ENCODE measurements around the gene TIAM2. TPM values are rescaled to one million over a fixed set of nuclear protein-coding genes. Genes with fewer than 3 reads are reported as not detected.
"Not testable (repeated sequence)": the region's sequence is repeated elsewhere in the genome, so short reads cannot be mapped to it uniquely, and the experiment has no call there.

Gene TIAM2
- total RNA-seq, 1 experiment from 2014 or later, result 8.3 TPM

DNA sequence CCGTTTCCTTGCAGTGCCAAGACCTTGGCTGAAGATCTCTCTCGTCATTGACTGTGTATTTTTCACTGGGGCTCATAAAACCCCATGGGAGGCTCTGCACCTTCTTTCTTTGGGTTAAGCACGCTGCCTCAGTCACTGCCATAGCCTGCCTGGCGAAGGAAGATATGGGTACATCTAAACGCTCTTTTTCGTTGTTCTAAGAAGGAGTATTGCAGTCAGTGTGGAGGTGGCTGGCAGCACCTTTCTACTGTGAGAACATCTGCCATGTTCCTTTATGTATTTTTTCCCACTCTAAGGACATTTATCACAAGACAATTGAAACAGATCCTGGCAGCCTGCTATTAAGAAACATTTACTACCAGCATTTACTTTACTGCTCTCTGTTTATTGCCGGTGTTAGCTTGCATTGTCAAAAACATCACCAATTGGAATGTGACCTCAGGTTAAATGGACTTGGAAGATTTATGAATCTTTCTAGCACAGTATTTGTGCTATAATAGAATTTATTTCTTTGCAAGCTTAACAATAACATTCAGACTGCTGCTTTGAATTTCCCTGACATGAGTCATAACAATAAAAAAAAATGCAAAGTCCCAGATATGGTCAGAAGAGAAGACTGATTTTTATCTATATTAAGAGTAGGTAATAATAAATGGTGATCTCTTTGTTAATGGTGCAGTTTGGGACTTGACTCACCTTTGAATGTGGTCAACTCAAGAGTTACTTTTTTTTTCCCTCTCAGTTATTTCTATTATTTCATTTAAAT, 206.5 kb downstream of the TIAM2 start:
- no peak for DNase-seq (ENCODE audit: low spot score)
- in situ Hi-C loops (cut with HindIII; ENCODE audit: low sequenced_read_pairs), result no loop called here

DNA sequence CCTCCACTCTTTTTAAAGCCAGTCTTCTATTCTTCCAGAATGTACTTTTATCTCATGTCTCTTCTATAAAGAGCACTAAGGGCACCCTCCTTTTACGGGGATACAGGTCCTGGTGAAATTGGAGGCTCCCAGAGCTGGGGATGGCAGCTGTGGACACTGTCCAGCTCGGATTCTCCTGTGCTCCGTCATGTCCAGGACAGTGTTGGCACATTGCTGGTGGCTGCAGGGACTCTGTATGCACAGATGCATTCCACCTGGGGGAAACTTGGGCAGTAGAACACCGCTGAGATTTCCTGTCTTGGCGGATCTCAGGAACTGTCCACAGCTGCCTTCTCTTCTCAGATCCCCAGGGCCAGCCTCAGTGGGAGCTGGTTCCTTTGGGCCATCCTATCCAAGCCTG, 212.1 kb downstream of the TIAM2 start:
- in situ Hi-C loops (cut with HindIII; ENCODE audit: low sequenced_read_pairs), result no loop called here
- DNase-seq (ENCODE audit: low spot score), result no peak

DNA sequence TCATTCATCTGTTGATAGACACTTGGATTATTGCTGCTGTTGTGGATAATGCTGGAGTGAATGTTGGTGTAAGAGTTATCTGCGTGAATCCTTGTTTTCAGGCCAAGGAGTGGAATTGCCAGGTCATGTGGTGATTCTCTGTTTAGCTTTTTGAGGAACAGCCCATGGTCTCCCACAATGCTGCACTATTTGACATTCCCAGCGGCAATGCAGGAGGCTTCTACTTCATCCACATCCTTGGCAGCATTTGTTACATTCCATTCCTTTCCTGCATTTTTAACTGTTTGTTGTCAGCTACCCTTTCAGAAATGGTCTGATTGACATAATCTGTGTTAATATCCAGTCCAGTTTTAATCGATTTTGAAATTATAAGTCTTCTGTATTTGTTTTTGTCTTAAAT, 217.0 kb downstream of the TIAM2 start:
- in situ Hi-C loops (cut with HindIII; ENCODE audit: low sequenced_read_pairs), result no loop called here

DNA sequence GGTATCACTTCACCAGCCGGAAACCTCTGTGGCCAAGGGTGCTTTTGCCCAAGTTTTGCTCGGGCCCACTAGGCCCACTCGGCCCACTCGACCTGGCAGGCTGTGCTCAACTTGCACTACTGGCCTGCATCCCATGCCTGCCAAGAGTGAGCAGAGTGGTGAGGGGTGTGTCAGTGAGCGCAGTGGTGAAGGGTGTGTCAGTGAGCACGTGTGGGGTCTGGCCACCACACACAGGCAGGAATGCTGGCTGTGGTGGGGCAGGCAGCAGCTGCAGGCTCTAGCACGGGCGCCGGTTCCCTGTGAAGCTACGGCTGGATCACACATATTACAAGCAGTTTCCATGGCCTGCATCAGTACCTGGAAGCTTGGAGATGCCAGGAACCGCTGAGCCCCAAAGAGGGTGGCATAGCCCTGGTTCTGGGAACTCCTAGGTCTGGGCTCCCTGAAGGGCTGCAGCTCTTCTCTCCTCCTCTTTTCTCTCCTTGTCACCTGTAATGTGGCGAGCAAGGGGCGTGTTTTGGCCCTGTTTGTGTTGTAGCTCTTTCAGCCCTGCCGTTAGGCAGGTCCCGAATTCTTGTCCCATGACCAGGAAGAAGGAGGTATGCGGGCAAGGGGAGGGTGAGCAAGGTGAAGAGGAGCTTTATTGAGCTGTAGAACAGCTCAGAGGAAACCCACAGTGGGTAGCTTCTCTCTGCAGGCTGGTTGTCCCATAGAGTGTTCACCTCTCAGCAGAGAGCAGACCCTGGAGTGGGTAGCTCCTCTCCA, 217.7 kb downstream of the TIAM2 start:
- in situ Hi-C loops (cut with HindIII; ENCODE audit: low sequenced_read_pairs), result no loop called here
- DNase-seq (ENCODE audit: low spot score), result no peak

More for the DNA sequence above, 217.0 kb downstream of the TIAM2 start:
- DNase-seq (ENCODE audit: low spot score), result no peak

DNA sequence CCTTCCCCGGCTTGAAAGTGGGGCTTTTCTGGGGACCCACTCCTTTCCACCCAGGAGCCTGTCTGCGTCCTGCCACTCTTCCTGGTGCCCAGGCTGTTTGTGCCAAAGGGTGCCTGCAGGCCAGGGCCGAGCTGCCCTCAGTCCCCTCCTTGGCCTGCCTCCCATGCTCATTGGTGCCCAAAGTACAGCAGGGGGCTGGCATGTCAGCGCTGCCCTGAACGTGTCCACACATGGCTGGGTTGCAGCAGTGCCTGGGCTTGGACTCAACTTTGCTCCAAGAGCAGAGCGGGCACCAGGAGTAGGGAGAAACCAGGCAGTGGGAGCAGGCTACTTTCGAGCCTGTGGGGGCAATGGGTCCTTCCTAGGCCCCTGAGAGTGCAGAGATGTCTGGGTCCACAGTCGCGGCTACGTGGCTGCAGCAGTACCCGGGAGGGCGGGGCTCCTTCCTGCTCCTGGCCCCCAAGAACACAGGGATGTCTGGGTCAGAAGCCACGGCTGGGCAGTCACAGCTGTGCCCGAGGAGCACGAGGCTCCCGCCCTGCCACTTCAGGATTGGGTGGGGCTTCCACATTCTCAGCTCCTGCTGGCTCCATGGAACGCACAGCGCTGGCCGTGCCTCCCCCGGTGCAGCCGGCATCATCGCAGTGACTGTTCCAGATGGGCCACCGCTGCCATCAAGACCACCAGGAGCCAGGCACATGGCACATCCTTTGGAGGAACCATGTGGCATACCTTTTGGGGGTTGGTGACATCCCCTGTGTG, 218.7 kb downstream of the TIAM2 start:
- peak; percentile 36 for DNase-seq (ENCODE audit: low spot score)
- in situ Hi-C loops (cut with HindIII; ENCODE audit: low sequenced_read_pairs), result no loop called here

DNA sequence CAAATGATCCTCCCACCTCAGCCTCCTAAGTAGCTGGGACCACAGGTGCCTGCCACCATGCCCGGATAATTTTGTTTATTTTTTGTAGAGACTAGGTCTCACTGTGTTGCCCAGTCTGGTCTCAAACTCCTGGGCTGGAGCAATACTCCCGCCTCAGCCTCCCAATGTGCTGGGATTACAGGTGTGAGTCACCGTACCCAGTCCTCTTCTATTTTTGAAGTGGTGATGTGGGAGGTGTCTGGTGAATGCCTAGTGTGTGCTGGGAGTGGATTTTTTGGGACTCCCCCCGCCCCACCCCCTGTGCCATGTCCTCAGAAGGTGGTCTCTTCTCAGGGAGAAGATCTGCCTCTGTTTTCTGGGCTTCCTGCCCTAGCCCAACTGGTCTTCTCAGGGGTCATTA, 220.8 kb downstream of the TIAM2 start:
- DNase-seq (ENCODE audit: low spot score), result no peak
- in situ Hi-C loops (cut with HindIII; ENCODE audit: low sequenced_read_pairs), result no loop called here

DNA sequence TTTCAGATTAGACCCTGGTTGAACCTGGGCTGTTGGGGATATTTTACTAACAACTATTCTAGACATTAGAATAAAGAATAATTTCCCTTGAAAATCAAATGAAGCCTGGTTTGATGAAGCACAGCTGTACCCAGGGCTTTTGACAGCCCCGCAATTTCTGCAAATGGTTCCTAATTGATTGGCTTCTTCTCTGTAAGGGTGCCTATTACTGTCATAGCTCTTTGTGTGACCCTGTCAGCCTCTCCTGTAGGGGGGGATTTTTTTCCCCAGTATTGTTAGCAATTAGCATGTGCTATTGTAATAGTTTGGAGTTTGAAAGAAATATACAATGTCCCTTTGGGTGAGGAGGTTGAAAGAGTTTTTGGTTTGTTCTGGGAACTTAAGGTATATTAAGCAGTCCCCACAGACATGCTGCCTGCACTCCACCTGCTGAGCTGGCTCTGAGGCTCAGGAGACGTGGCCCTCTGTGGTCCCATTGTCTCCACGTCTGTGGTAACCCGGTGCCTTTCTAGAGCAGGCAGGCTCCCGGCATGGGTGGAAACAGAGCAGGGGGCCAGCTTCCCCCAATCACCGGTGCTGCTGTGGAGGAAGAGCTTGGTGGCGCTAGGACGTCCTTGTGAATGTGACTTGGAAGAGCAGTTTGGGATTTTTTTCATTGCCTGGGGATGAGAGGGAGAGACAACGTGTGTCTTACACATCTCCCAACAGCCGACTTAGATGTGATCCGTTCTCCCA, 221.4 kb downstream of the TIAM2 start:
- DNase-seq (ENCODE audit: low spot score), result no peak
- in situ Hi-C loops (cut with HindIII; ENCODE audit: low sequenced_read_pairs), result no loop called here

DNA sequence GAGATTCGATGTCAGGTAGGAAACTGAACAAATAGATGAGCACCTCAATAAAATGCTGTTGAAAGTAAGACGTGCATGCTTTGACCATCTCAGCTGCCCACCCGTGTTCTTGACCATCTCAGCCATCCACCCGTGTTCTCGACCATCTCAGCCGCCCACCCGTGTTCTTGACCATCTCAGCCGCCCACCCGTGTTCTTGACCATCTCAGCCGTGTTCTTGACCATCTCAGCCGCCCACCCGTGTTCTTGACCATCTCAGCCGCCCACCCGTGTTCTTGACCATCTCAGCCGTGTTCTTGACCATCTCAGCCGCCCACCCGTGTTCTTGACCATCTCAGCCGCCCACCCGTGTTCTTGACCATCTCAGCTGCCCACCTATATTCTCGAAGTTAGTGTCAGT, 223.6 kb downstream of the TIAM2 start:
- in situ Hi-C loops (cut with HindIII; ENCODE audit: low sequenced_read_pairs); DNase-seq (ENCODE audit: low spot score): not testable (repeated sequence)

DNA sequence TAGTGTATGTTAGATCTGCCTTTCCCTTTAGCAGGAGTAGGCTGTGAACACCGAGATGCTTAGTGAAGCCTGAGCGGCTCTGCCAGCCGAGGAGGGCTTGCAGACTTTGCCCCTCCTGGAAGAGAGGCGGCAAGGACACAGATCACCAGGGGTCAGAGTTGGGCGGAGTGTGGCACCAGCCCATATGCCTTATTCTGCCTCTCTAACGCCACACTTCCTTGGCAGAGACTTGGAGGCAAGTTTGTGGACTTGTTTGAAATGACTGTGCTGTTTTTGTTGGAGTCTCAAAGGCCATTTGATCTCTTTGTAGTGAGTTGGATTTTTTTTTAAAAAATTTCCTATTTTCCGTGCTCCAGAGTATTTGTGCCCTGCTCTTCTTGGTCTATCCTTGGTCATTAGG, 224.2 kb downstream of the TIAM2 start:
- in situ Hi-C loops (cut with HindIII; ENCODE audit: low sequenced_read_pairs), result no loop called here
- DNase-seq (ENCODE audit: low spot score), result no peak

DNA sequence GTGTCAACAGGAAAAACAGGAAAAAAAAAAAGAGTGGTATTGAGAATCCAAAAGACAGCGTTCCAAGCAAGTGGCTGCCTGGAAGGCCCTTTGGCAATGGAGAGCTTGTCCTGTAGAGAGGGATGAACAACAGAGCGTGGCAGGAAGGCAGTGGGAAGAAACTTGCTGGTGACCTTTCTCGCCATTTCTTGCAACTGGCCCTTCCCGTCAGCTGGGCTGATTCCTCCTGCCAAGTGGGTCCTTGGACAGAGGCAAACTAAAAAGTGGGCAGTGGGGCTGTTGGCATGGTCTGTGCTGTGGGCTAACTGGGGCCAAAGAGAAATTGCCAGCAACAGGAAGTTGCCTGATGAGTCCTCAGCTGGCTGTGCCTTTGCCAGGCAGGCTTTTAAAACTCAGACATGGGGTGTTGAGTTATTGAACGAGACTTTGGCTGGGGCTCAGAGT, 224.8 kb downstream of the TIAM2 start:
- peak; percentile 27 for DNase-seq (ENCODE audit: low spot score)
- in situ Hi-C loops (cut with HindIII; ENCODE audit: low sequenced_read_pairs), result no loop called here

DNA sequence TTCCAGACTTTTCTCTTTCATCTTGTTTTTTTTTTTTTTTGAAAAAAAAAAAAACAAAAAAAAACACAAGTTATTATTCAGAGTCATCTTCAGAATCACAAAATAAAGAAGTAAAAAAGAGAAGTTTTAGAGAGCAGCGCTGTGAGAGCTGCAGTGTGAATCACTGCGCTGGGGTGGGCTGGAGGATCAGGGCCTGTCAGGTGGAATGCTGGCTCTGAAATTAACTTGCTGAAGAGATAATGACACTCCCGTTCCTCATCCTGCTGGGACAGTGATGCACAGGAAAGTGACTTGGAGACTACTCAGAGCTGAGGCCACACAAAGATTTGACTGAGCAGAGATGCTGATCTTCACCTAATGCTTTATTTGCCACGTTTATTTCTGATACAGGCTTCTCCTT, 226.0 kb downstream of the TIAM2 start:
- in situ Hi-C loops (cut with HindIII; ENCODE audit: low sequenced_read_pairs), result no loop called here
- DNase-seq (ENCODE audit: low spot score), result no peak

DNA sequence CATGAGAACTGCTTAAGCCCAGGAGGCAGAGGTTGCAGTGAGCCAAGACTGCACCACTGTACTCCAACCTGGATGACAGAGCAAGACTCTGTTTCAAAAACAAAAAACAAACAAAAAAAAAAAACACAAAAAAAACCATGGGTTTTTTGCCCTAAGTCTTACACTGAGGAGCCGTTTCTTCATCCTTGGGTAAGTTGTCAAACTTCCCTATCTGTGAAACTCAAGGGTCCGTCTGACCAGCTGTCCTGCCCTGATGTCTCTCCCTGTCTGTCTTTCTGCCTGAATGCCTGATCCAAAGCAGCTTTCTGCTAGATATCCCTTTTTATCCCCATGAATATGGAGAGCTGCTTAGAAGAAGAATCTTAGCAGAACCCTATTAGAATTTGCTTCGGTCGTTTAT, 227.4 kb downstream of the TIAM2 start:
- no peak for DNase-seq (ENCODE audit: low spot score)
- in situ Hi-C loops (cut with HindIII; ENCODE audit: low sequenced_read_pairs), result no loop called here

DNA sequence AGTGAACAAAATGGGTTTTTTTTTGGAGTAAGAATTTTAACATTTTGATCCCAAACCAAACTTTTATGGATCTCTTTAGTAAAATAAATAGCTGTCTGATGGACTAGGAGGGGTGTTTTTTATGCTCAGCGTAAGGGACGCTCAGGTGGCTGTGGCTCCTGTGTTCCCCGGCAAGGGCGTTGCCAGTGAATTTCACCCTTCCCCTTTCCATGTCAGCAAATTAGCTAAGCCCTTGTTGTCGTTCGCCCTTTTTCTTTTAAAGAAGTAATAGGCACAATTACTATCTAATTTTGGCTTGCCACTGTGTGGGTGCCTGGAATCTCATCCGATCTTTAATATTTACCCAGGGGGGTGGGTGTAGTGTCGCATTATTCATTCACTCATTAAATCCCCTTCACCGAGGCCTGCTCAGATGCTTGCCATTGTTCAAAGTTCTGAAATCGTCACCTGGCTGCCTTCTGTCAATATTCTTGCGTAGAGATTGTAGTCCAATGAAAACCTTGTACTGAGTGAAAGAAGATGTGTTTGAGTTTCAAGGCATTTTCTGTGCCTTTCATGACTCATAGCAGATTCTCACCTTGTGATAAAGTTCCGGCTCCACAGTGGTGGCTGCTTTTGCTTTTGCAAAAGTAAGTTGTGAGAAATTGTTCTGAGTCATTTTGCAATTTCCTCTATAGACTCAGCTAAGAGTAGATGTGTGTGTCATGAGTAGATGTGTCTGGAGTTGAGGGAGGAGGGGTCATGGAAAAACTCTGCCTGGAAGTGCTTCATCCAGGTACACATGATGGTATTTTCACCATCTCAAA, 228.7 kb downstream of the TIAM2 start:
- in situ Hi-C loops (cut with HindIII; ENCODE audit: low sequenced_read_pairs), result no loop called here
- DNase-seq (ENCODE audit: low spot score), result no peak

DNA sequence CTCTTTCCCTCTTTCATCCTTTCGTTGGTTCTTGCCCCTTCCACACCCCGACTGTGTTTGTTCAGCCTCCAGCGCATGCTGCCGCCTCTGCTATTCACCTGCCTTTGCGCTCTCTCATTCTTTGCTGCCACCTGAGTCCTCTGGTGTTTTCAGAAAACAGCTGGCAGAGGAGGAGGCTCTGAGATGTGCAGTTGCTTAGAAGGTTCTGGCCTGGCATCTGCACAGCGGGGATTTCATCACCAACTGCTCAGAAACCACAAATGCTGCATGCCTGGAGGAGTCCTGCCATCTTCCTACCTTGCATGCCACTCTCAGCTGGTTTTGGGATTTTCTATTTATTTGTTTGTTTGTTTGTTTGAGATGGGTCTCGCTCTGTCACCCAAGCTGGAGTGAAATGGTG, 229.5 kb downstream of the TIAM2 start:
- in situ Hi-C loops (cut with HindIII; ENCODE audit: low sequenced_read_pairs), result no loop called here
- DNase-seq (ENCODE audit: low spot score), result no peak

DNA sequence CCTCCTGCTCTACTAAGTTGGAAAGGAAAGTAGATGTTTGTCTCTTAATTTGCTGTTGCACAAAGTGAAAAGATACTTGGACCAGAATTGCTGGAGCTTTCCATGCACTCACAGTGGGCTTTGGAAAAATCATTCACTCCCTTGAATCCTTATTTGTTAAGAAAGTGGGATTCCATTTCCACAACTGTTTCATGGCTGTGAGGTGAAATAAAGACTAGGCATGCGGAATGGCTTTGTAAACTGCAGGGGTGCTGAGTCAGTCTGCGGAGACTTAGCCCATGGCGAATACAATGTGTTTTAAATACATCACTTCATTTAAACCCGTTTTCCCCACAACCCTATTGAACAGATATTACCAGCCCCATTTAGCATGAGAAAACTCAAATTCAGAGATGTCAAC, 231.9 kb downstream of the TIAM2 start:
- no peak for DNase-seq (ENCODE audit: low spot score)
- in situ Hi-C loops (cut with HindIII; ENCODE audit: low sequenced_read_pairs), result no loop called here

DNA sequence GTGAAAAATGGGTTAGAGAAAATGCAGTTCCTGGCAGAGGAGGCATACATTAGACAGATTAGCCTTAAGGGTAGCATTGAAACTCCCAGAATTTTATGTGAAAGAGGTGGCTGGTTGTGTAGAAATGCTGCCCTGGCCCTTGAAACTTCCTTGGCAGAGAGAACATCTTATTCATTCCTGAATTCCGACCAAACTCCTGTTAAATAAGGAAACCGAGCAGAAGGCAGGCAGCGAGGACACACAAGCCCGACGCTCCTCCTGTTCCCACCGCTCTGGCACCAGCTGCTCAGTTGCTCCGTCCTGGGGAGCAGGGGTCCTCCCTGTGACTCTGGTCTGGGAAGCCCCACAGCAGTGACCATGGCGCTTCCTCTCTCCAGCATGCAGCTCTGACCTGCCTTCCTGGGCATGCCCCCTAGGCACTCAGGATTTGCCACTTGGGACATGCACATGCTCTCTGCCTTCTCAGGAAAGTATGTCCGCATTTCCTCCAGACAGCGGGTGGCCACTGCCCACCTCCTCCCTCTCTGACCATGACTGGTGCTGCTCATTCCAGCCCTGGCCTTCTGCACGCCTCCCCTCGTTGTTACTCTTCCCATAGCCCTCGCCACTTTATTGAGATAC, 233.5 kb downstream of the TIAM2 start:
- in situ Hi-C loops (cut with HindIII; ENCODE audit: low sequenced_read_pairs), result no loop called here
- DNase-seq (ENCODE audit: low spot score), result peak; percentile 32

DNA sequence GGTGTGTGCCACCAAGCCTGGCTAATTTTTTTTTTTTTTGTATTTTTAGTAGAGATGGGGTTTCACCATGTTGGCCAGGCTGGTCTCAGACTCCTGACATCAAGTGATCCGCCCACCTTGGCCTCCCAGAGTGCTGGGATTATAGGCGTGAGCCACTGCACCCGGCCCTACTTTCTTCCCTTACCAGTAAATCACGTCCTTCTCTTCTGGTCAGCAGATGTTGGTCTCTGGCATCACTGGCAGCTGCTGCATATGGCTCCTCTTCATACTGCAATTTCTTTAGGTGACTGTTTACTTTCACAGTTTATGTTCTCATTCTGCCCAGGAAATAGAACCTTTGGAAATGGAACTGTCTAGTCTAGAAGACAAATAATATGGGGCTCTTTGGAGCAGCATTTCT, 235.9 kb downstream of the TIAM2 start:
- DNase-seq (ENCODE audit: low spot score); in situ Hi-C loops (cut with HindIII; ENCODE audit: low sequenced_read_pairs): not testable (repeated sequence)

DNA sequence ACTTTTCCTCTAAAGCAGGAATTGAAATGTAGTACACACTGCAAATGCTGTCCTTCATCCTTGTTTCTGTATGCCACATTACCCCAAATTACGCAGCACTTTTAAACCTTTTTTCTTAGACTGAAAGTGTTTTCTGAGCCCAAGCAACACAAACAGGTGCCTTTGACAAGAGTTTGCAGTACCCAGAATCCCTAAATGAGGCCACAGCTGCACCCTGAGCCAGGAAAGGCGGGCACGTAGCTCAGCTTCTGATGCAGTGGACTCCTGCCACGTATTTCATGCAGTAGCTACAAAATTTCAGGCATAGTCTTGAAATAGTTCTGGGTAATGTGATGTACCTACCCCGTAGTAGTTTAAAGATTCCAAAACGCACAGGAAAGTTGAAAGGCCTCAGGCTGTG, 237.7 kb downstream of the TIAM2 start:
- in situ Hi-C loops (cut with HindIII; ENCODE audit: low sequenced_read_pairs), result no loop called here
- DNase-seq (ENCODE audit: low spot score), result no peak
